Astrocyte (in vitro differentiated cells and primary cell): Measurements from ENCODE around the gene ZNF879. TPM values are rescaled to one million over a fixed set of nuclear protein-coding genes. Genes with fewer than 3 reads are reported as not detected.

Source experiments
- DNase-seq: peaks from one replicate; pipeline ENCODE4 v3.0.0-alpha.2; 2010; ENCODE audit warnings: low read depth
- FAIRE-seq: peaks from 2 replicates; lab custom pipeline; 2011; peaks lifted over from hg19 to GRCh38; lab: Jason Lieb, UNC
- H2AFZ ChIP-seq: 2 replicates; pipeline ENCODE4 v1.6.0; 2012; ENCODE audit warnings: low read depth, low read length, inconsistent platforms
- H3K27ac ChIP-seq: 2 replicates; pipeline ENCODE4 v1.5.1; 2011; ENCODE audit warnings: low read depth, low read length, inconsistent platforms
- H3K27me3 ChIP-seq: 2 replicates; pipeline ENCODE4 v1.6.0; 2011; ENCODE audit warnings: low read length, inconsistent platforms; ENCODE audit not compliant: insufficient read depth
- H3K36me3 ChIP-seq: 2 replicates; pipeline ENCODE4 v1.5.1; 2011; ENCODE audit warnings: low read length, inconsistent platforms; ENCODE audit not compliant: insufficient read depth
- H3K4me1 ChIP-seq: 2 replicates; pipeline ENCODE4 v1.5.1; 2011; ENCODE audit warnings: low read length, inconsistent platforms; ENCODE audit not compliant: insufficient read depth
- H3K4me2 ChIP-seq: 2 replicates; pipeline ENCODE4 v1.6.0; 2012; ENCODE audit warnings: low read length, inconsistent platforms
- H3K4me3 ChIP-seq: 2 replicates; pipeline ENCODE4 v1.5.1; 2011; ENCODE audit warnings: low read depth, mild to moderate bottlenecking, low read length, inconsistent platforms; ENCODE audit not compliant: insufficient read depth
- H3K79me2 ChIP-seq: 2 replicates; pipeline ENCODE4 v1.6.0; 2012; ENCODE audit warnings: mild to moderate bottlenecking, low read length, inconsistent platforms; ENCODE audit not compliant: insufficient read depth
- H3K9ac ChIP-seq: 2 replicates; pipeline ENCODE4 v1.6.0; 2012; ENCODE audit warnings: mild to moderate bottlenecking, low read length, inconsistent platforms
- H3K9me3 ChIP-seq: 2 replicates; pipeline ENCODE4 v1.5.1; 2012; ENCODE audit warnings: low read depth, mild to moderate bottlenecking, low read length, inconsistent platforms; ENCODE audit not compliant: insufficient read depth
- H4K20me1 ChIP-seq: 2 replicates; pipeline ENCODE4 v1.6.0; 2012; ENCODE audit warnings: low read length, inconsistent platforms; ENCODE audit not compliant: insufficient read depth
- H3K27ac Mint-ChIP-seq: one replicate; pipeline ENCODE4 v1.8.0; 2021; ENCODE audit warnings: mild to moderate bottlenecking, mixed read lengths; ENCODE audit not compliant: unreplicated experiment
- H3K27me3 Mint-ChIP-seq: one replicate; pipeline ENCODE4 v1.8.0; 2021; ENCODE audit warnings: low read depth, mixed read lengths; ENCODE audit not compliant: unreplicated experiment
- H3K36me3 Mint-ChIP-seq: one replicate; pipeline ENCODE4 v1.8.0; 2021; ENCODE audit warnings: low read depth, mixed read lengths; ENCODE audit not compliant: unreplicated experiment
- H3K4me1 Mint-ChIP-seq: one replicate; pipeline ENCODE4 v1.8.0; 2021; ENCODE audit warnings: low read depth, mixed read lengths; ENCODE audit not compliant: unreplicated experiment
- H3K4me3 Mint-ChIP-seq: one replicate; pipeline ENCODE4 v1.8.0; 2021; ENCODE audit warnings: mild to moderate bottlenecking, moderate library complexity, mixed read lengths; ENCODE audit not compliant: unreplicated experiment
- H3K9me3 Mint-ChIP-seq: one replicate; pipeline ENCODE4 v1.8.0; 2021; ENCODE audit warnings: mild to moderate bottlenecking, mixed read lengths; ENCODE audit not compliant: unreplicated experiment
- EZH2 ChIP-seq: IDR thresholded peaks from 2 replicates; pipeline ENCODE4 v1.6.1; 2012; ENCODE audit warnings: mild to moderate bottlenecking, low read length, inconsistent platforms; ENCODE audit not compliant: insufficient read depth
- total RNA-seq: library from RNA; stranded (reverse); gene quantifications from 2 replicates; pipeline ENCODE4 v1.2.1, GENCODE V29; 2021
- TF ChIP-seq, protein P1 (sequence below): IDR thresholded peaks from 2 replicates; pipeline ENCODE4 v1.5.1; 2011; ENCODE audit warnings: low read depth, mild to moderate bottlenecking, inconsistent platforms, low read length, moderate library complexity; ENCODE audit not compliant: insufficient read depth

Gene ZNF879
- total RNA-seq, 1 donor from 2014 or later = 1.9 TPM

DNA sequence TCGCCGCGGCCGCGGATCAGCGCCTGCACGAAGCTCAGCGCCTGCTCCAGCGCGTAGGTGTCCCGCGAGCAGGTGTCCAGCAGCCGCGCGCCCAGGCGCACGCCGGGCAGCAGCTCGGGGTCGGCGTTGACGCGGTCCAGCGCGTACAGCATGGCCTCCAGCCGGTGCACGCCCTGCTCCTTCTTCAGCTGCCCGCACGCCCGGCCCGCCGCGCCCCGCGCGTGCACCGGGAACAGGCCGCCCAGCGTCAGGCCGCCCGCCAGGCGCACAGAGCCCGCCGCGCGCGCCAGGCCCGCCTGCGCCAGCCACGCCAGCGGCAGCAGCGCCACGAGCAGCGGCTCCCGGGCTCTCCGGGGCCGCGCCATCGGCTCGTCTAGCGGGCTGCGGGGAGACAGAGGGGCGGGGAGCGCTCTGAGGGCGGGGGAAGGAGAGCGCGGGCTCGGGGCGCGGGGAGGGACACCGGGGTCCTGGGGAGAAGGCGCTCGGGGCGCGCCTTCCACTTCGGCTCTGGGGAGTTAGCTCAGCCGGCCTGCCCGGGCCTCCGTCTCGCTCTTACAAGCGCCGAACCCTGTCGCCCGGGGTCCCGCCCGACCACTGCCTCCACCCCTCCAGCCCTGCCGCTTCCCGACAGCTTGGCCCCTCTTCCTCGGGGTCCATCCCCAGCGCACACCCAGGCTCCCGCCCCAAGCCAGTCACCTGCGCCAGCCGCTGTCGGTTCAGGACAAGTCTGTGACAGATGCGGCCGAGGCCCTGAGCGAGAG lies 28.8 kb upstream of the ZNF879 start, which contains the start of gene GRM6:
GRM6 (minus strand) TSS at position 741 of the 761 bp plus-strand sequence; CDS start at position 365, 376 bp downstream.
- H3K4me1 Mint-ChIP-seq = peaks cover 3% of the 10 kb centered on the region
- peaks cover 39% of the 10 kb centered on the region for H3K9me3 Mint-ChIP-seq

DNA sequence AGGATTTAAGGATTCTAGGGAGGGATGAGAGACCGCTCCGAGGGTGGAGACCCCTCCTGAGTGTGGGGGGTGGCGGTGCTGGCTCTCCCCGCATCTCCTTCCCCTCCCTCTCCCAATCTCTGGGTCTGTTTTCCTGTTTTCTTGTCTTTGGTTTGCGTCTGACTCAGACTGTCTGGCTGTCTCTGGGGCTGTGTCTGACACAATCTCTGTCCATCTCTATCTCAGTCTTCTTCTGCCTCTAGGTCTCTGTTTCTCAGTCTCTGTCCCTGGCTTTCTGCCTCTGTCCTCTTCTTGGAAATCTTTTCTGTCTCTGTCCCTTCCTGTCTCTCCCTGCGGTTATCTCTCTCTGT lies 28.3 kb upstream of the ZNF879 start:
- peaks cover 2% of the 10 kb centered on the region for H3K36me3 Mint-ChIP-seq
- H3K27ac Mint-ChIP-seq = peak overlapping the region; percentile 59
- peaks cover 38% of the 10 kb centered on the region for H3K9me3 Mint-ChIP-seq
- no peak overlapping the region for H3K4me2 ChIP-seq
- DNase-seq = no peak
- H3K4me1 ChIP-seq = no peaks in the 10 kb centered on the region
- no peaks in the 10 kb centered on the region for H3K36me3 ChIP-seq
- peak; percentile 15 for TF ChIP-seq EZH2
- TF ChIP-seq, protein P1, sequence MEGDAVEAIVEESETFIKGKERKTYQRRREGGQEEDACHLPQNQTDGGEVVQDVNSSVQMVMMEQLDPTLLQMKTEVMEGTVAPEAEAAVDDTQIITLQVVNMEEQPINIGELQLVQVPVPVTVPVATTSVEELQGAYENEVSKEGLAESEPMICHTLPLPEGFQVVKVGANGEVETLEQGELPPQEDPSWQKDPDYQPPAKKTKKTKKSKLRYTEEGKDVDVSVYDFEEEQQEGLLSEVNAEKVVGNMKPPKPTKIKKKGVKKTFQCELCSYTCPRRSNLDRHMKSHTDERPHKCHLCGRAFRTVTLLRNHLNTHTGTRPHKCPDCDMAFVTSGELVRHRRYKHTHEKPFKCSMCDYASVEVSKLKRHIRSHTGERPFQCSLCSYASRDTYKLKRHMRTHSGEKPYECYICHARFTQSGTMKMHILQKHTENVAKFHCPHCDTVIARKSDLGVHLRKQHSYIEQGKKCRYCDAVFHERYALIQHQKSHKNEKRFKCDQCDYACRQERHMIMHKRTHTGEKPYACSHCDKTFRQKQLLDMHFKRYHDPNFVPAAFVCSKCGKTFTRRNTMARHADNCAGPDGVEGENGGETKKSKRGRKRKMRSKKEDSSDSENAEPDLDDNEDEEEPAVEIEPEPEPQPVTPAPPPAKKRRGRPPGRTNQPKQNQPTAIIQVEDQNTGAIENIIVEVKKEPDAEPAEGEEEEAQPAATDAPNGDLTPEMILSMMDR = no peak
- H4K20me1 ChIP-seq = no peaks in the 10 kb centered on the region
- peak overlapping the region; percentile 30 for H3K4me3 Mint-ChIP-seq
- H3K9me3 ChIP-seq = peaks cover 14% of the 10 kb centered on the region
- H3K9ac ChIP-seq = no peak overlapping the region
- no peaks in the 10 kb centered on the region for H3K79me2 ChIP-seq
- peaks cover 55% of the 10 kb centered on the region for H3K27me3 Mint-ChIP-seq
- H3K27ac ChIP-seq = no peak overlapping the region
- no peak overlapping the region for H2AFZ ChIP-seq
- no peak overlapping the region for H3K4me3 ChIP-seq
- peaks cover 3% of the 10 kb centered on the region for H3K4me1 Mint-ChIP-seq
- FAIRE-seq = no peak
- H3K27me3 ChIP-seq = peaks cover 3% of the 10 kb centered on the region

More for the DNA sequence above, 28.8 kb upstream of the ZNF879 start, which contains the start of gene GRM6:
- H3K79me2 ChIP-seq = no peaks in the 10 kb centered on the region
- H3K27me3 ChIP-seq = peaks cover 3% of the 10 kb centered on the region
- H3K9me3 ChIP-seq = peaks cover 14% of the 10 kb centered on the region
- no peak within 1 kb of the TSS for H3K9ac ChIP-seq
- no peaks in the 10 kb centered on the region for H3K36me3 ChIP-seq
- TF ChIP-seq, protein P1 = no peak
- peak; percentile 29 for TF ChIP-seq EZH2
- Mint-ChIP-seq H3K27ac (peak within 1 kb of the TSS; percentile 59), H3K36me3 (peaks cover 2% of the 10 kb centered on the region), H3K27me3 (peaks cover 57% of the 10 kb centered on the region), H3K4me3 (peak within 1 kb of the TSS; percentile 30)
- no peak within 1 kb of the TSS for H3K4me3 ChIP-seq
- no peak for FAIRE-seq
- no peak within 1 kb of the TSS for H3K4me2 ChIP-seq
- no peaks in the 10 kb centered on the region for H4K20me1 ChIP-seq
- H3K4me1 ChIP-seq = no peaks in the 10 kb centered on the region
- no peak within 1 kb of the TSS for H3K27ac ChIP-seq
- no peak for DNase-seq
- no peak within 1 kb of the TSS for H2AFZ ChIP-seq

DNA sequence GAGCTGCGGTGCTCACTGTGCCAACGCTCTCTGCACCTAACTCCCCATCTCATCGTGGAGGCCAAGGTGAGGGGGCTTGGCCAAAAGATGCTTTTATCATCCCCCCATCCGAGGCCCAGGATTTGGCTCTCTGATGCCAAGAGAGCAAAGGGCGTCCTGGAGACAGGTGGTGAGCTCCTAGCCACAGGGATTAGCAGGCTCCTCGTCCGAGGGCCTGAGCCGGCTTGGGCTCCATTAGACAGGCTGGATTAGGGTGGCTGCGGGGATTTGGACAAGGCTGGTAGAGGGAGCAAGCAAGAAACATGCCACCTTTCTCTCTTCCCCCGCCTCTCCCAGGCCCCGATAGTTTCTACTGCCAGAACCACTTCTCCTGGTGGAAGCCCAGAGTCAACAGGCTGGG lies 27.4 kb upstream of the ZNF879 start:
- H3K27me3 Mint-ChIP-seq = peaks cover 55% of the 10 kb centered on the region
- H3K9me3 Mint-ChIP-seq = peaks cover 38% of the 10 kb centered on the region
- peaks cover 3% of the 10 kb centered on the region for H3K4me1 Mint-ChIP-seq
- no peaks in the 10 kb centered on the region for H4K20me1 ChIP-seq
- DNase-seq (no peak), FAIRE-seq (no peak)
- H3K27ac Mint-ChIP-seq = no peak overlapping the region
- H3K27me3 ChIP-seq = peaks cover 3% of the 10 kb centered on the region
- peaks cover 8% of the 10 kb centered on the region for H3K9me3 ChIP-seq
- no peak overlapping the region for H2AFZ ChIP-seq
- H3K9ac ChIP-seq = no peak overlapping the region
- H3K36me3 ChIP-seq = no peaks in the 10 kb centered on the region
- no peak overlapping the region for H3K4me3 Mint-ChIP-seq
- no peak overlapping the region for H3K27ac ChIP-seq
- H3K4me2 ChIP-seq = no peak overlapping the region
- no peak overlapping the region for H3K4me3 ChIP-seq
- TF ChIP-seq, protein P1 = no peak
- TF ChIP-seq EZH2 = no peak
- H3K79me2 ChIP-seq = no peaks in the 10 kb centered on the region
- H3K4me1 ChIP-seq = no peaks in the 10 kb centered on the region
- H3K36me3 Mint-ChIP-seq = peaks cover 2% of the 10 kb centered on the region
